GM12878 (cell line): ENCODE results near the gene PERCC1. TPM values are rescaled to one million over a fixed set of nuclear protein-coding genes. Genes with fewer than 3 reads are reported as not detected.

ENCODE experiments used
- CHD2 ChIP-seq: IDR thresholded peaks from 2 replicates; pipeline ENCODE4 v1.6.1; 2011; ENCODE audit warnings: low read depth, low read length, improper control_type of control experiment, borderline replicate concordance
- CREB1 ChIP-seq: IDR thresholded peaks from 2 replicates; pipeline ENCODE4 v1.6.1; 2012; ENCODE audit warnings: low read depth, mild to moderate bottlenecking, inconsistent platforms
- EGR1 ChIP-seq, 2 experiments: IDR thresholded peaks; 1 replicate in 1 of 2; 2 replicates in 1 of 2; pipeline ENCODE4 v1.6.1; 2011 to 2012; ENCODE audit warnings: low read depth in 2 of 2, low read length in 2 of 2, borderline replicate concordance in 1 of 2, mild to moderate bottlenecking in 1 of 2, moderate library complexity in 1 of 2
- ESRRA ChIP-seq: IDR thresholded peaks from 2 replicates; pipeline ENCODE4 v1.6.1; 2012; ENCODE audit warnings: mild to moderate bottlenecking, low read length, improper control_type of control experiment
- HDGF ChIP-seq: fragments of 450-650 bp; IDR thresholded peaks from 2 replicates; pipeline ENCODE4 v1.6.1; 2016; ENCODE audit warnings: antibody characterized with exemption
- NR2C2 ChIP-seq: IDR thresholded peaks from 2 replicates; pipeline ENCODE4 v1.6.1; 2011; ENCODE audit warnings: borderline replicate concordance, low read depth; ENCODE audit not compliant: control insufficient read depth, insufficient read length
- POLR2A ChIP-seq: IDR thresholded peaks from 2 replicates; pipeline ENCODE4 v1.6.1; 2011; ENCODE audit warnings: low read depth, mild to moderate bottlenecking, low read length
- RAD51 ChIP-seq: fragments of 450-650 bp; IDR thresholded peaks from 2 replicates; pipeline ENCODE4 v1.6.1; 2016; ENCODE audit warnings: moderate library complexity, mild to moderate bottlenecking, inconsistent platforms
- SP1 ChIP-seq: IDR thresholded peaks from one replicate; pipeline ENCODE4 v1.6.1; 2011; ENCODE audit warnings: low read depth, low read length
- SREBF1 ChIP-seq: IDR thresholded peaks from 2 replicates; pipeline ENCODE4 v1.6.1; 2012; ENCODE audit warnings: mild to moderate bottlenecking, low read length
- ZNF274 ChIP-seq: IDR thresholded peaks from one replicate; pipeline ENCODE4 v1.8.0; 2011; ENCODE audit not compliant: insufficient read length, insufficient read depth
- polyA plus RNA-seq, 11 experiments: library from polyadenylated mRNA; depleted of rRNA in 4 of 11; unstranded in 6 of 11; stranded (reverse) in 5 of 11; fragments of >200 nt; fragmentation: Nextera tagmentation in 4 of 11; fragmentation: Illumina TruSeq in 1 of 11; extraction: Ambion mirVana in 4 of 11; extraction: Trizol in 1 of 11; gene quantifications; 1 replicate in 1 of 11; 2 replicates in 10 of 11; pipeline versions ENCODE4 v1.2.1 to v1.2.3, GENCODE V29; 2011 to 2016; ENCODE audit warnings: inconsistent platforms in 2 of 11, missing spikeins in 2 of 11, low read depth in 1 of 11
- total RNA-seq, 4 experiments: library from RNA; depleted of rRNA in 3 of 4; stranded (reverse); fragments of >200 nt in 3 of 4; fragmentation: Illumina TruSeq in 1 of 4; extraction: Trizol in 1 of 4; gene quantifications; 2 replicates each; pipeline versions ENCODE4 v1.2.1 to v1.2.3, GENCODE V29; 2013 to 2021
- TF ChIP-seq, protein P1 (sequence below): fragments of 450-650 bp; formaldehyde crosslinking; IDR thresholded peaks from 2 replicates; pipeline ENCODE4 v1.4.0; 2022; ENCODE audit warnings: mild to moderate bottlenecking, moderate library complexity
- TF ChIP-seq, protein P2 (sequence below): fragments of 450-650 bp; IDR thresholded peaks from 2 replicates; pipeline ENCODE4 v1.6.1; 2016; ENCODE audit warnings: mild to moderate bottlenecking
- TF ChIP-seq, protein P3 (sequence below): fragments of 450-650 bp; IDR thresholded peaks from 2 replicates; pipeline ENCODE4 v1.6.1; 2017; ENCODE audit warnings: mild to moderate bottlenecking
- TF ChIP-seq, protein P4 (sequence below): IDR thresholded peaks from 2 replicates; pipeline ENCODE4 v1.6.1; 2011; ENCODE audit warnings: mild to moderate bottlenecking, low read depth, low read length, moderate library complexity; ENCODE audit not compliant: insufficient replicate concordance
- TF ChIP-seq, protein P5 (sequence below): IDR thresholded peaks from 2 replicates; pipeline ENCODE4 v1.6.1; 2012; ENCODE audit warnings: low read depth, low read length, improper control_type of control experiment
- TF ChIP-seq, protein P6 (sequence below): IDR thresholded peaks from 2 replicates; pipeline ENCODE4 v1.6.1; 2011; ENCODE audit warnings: borderline replicate concordance, low read depth, mild to moderate bottlenecking, moderate library complexity, mixed read lengths, low read length; ENCODE audit not compliant: insufficient read depth; ENCODE audit errors: extremely low read length
- TF ChIP-seq, protein P7 (sequence below), 3 experiments: IDR thresholded peaks in 2 of 3; conservative IDR thresholded peaks in 1 of 3; 2 replicates each; pipeline ENCODE4 v1.5.1; 2011; ENCODE audit warnings: low read depth in 3 of 3, low read length in 3 of 3, mild to moderate bottlenecking in 3 of 3, control low read depth in 2 of 3, moderate library complexity in 2 of 3, inconsistent platforms in 1 of 3, mixed read lengths in 1 of 3; ENCODE audit not compliant: control insufficient read depth in 2 of 3, insufficient read depth in 1 of 3; ENCODE audit errors: extremely low read depth in 1 of 3

Gene PERCC1
- total and polyA plus RNA-seq, 10 of the 15 experiments (the other 5 are each of a cell fraction or from before 2014, with no cell fraction given) = not detected

DNA sequence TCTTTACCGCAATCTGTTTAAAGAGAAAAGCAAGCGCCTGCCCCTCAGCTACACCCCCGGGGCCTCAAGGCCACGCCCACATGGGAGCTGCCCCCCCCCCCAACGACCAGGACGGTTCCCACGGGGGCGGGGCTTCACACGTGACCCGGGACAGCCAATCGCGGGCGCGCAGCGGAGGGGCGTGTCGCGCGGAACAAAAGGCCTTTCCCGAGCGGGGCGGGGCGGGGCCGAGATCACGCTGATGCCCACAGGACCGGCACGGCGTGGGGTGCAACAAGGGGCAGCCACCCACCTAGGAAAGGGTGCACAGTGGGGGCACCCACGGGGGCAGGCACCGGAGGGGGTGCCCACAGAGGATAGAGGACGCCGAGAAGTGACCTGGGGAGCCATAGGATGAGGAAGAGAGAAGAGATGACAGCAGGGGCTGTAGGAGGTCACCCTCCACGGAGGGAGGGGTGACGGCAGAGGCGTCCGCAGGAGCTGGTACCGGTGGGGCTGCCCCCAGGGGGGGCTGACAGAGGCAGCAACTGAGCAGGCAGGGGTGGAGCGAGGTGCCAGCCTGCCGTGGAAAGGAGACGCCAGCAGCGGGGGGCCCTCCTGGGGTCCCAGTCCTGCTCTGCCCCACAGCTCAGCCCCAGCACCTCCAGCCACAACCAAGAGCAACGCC is 22.6 kb upstream of the PERCC1 start (continued):
- TF ChIP-seq, protein P1, sequence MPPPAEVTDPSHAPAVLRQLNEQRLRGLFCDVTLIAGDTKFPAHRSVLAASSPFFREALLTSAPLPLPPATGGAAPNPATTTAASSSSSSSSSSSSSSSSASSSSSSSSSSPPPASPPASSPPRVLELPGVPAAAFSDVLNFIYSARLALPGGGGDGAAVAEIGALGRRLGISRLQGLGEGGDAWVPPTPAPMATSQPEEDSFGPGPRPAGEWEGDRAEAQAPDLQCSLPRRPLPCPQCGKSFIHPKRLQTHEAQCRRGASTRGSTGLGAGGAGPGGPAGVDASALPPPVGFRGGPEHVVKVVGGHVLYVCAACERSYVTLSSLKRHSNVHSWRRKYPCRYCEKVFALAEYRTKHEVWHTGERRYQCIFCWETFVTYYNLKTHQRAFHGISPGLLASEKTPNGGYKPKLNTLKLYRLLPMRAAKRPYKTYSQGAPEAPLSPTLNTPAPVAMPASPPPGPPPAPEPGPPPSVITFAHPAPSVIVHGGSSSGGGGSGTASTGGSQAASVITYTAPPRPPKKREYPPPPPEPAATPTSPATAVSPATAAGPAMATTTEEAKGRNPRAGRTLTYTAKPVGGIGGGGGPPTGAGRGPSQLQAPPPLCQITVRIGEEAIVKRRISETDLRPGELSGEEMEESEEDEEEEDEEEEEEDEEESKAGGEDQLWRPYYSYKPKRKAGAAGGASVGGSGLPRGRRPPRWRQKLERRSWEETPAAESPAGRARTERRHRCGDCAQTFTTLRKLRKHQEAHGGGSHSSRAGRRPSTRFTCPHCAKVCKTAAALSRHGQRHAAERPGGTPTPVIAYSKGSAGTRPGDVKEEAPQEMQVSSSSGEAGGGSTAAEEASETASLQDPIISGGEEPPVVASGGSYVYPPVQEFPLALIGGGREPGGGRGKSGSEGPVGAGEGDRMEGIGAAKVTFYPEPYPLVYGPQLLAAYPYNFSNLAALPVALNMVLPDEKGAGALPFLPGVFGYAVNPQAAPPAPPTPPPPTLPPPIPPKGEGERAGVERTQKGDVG (CRISPR knock-in tag) = no peak
- TF ChIP-seq, protein P2, sequence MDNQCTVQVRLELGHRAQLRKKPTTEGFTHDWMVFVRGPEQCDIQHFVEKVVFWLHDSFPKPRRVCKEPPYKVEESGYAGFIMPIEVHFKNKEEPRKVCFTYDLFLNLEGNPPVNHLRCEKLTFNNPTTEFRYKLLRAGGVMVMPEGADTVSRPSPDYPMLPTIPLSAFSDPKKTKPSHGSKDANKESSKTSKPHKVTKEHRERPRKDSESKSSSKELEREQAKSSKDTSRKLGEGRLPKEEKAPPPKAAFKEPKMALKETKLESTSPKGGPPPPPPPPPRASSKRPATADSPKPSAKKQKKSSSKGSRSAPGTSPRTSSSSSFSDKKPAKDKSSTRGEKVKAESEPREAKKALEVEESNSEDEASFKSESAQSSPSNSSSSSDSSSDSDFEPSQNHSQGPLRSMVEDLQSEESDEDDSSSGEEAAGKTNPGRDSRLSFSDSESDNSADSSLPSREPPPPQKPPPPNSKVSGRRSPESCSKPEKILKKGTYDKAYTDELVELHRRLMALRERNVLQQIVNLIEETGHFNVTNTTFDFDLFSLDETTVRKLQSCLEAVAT = no peak
- TF ChIP-seq CHD2 (no peak), ESRRA (0 out of 2 replicates have a peak, but pooled peaks have one; percentile 43), SREBF1 (0 out of 2 replicates have a peak, but pooled peaks have one; percentile 32), RAD51 (peak; percentile 93), NR2C2 (no peak), ZNF274 (no peak), SP1 (peak; percentile 71), CREB1 (0 out of 2 replicates have a peak, but pooled peaks have one; percentile 35), POLR2A (peak; percentile 60), HDGF (peak; percentile 75; the same call in 1 of the 2 replicates), EGR1 (IDR thresholded peaks at IDR 0.05; ENCODE audit: borderline replicate concordance in 1 of 2, low read depth in 2 of 2, low read length in 2 of 2) (0 out of 3 replicates have a peak, but pooled peaks of 1 of the 2 experiments have one; percentile 42)
- TF ChIP-seq, protein P3, sequence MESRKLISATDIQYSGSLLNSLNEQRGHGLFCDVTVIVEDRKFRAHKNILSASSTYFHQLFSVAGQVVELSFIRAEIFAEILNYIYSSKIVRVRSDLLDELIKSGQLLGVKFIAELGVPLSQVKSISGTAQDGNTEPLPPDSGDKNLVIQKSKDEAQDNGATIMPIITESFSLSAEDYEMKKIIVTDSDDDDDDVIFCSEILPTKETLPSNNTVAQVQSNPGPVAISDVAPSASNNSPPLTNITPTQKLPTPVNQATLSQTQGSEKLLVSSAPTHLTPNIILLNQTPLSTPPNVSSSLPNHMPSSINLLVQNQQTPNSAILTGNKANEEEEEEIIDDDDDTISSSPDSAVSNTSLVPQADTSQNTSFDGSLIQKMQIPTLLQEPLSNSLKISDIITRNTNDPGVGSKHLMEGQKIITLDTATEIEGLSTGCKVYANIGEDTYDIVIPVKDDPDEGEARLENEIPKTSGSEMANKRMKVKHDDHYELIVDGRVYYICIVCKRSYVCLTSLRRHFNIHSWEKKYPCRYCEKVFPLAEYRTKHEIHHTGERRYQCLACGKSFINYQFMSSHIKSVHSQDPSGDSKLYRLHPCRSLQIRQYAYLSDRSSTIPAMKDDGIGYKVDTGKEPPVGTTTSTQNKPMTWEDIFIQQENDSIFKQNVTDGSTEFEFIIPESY = no peak
- TF ChIP-seq, protein P4, sequence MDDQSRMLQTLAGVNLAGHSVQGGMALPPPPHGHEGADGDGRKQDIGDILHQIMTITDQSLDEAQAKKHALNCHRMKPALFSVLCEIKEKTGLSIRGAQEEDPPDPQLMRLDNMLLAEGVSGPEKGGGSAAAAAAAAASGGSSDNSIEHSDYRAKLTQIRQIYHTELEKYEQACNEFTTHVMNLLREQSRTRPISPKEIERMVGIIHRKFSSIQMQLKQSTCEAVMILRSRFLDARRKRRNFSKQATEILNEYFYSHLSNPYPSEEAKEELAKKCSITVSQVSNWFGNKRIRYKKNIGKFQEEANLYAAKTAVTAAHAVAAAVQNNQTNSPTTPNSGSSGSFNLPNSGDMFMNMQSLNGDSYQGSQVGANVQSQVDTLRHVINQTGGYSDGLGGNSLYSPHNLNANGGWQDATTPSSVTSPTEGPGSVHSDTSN = no peak
- TF ChIP-seq, protein P5, sequence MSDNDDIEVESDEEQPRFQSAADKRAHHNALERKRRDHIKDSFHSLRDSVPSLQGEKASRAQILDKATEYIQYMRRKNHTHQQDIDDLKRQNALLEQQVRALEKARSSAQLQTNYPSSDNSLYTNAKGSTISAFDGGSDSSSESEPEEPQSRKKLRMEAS = peak; percentile 53; the same call in 1 of the 2 replicates
- TF ChIP-seq, protein P6, sequence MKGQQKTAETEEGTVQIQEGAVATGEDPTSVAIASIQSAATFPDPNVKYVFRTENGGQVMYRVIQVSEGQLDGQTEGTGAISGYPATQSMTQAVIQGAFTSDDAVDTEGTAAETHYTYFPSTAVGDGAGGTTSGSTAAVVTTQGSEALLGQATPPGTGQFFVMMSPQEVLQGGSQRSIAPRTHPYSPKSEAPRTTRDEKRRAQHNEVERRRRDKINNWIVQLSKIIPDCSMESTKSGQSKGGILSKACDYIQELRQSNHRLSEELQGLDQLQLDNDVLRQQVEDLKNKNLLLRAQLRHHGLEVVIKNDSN = peak; percentile 96
- TF ChIP-seq, protein P7, sequence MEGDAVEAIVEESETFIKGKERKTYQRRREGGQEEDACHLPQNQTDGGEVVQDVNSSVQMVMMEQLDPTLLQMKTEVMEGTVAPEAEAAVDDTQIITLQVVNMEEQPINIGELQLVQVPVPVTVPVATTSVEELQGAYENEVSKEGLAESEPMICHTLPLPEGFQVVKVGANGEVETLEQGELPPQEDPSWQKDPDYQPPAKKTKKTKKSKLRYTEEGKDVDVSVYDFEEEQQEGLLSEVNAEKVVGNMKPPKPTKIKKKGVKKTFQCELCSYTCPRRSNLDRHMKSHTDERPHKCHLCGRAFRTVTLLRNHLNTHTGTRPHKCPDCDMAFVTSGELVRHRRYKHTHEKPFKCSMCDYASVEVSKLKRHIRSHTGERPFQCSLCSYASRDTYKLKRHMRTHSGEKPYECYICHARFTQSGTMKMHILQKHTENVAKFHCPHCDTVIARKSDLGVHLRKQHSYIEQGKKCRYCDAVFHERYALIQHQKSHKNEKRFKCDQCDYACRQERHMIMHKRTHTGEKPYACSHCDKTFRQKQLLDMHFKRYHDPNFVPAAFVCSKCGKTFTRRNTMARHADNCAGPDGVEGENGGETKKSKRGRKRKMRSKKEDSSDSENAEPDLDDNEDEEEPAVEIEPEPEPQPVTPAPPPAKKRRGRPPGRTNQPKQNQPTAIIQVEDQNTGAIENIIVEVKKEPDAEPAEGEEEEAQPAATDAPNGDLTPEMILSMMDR (IDR thresholded peaks at IDR 0.05 in 2 of 3, conservative IDR thresholded peaks at IDR 0.05 in 1 of 3; ENCODE audit: control insufficient read depth in 2 of 3, extremely low read depth in 1 of 3, insufficient read depth in 1 of 3, low read depth in 3 of 3, low read length in 3 of 3) = no peak
